ENCODE measurements around the gene CHST11.

Gene CHST11

DNA sequence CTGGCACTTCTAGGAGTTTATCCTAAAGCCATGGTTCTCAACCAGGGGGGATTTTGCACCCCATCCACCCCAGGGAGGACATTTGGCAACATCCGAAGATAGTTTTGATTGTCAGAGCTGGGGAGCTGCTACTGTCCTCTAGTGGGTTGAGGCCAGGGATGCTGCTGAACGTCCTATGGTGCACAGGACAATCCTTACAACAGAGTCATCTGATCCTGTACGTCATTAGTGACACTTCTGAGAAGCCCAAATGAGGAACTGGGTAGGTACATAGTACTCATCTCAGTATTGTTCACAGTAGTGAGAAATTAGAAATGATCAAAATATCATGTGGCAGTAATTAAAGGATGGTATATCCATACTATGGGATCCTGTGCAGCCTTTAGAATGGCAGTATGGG, 185.1 kb downstream of the CHST11 start:
- H3K36me3 ChIP-seq (ENCODE audit: control insufficient read depth in 2 of 2, insufficient read depth in 2 of 2, low read length in 2 of 2), result no peaks in the 10 kb centered on the region
- H3K9ac ChIP-seq (ENCODE audit: low read depth in 1 of 2, low read length in 2 of 2), result no peak overlapping the region
- H3K4me3 ChIP-seq (ENCODE audit: low read length in 2 of 2), result no peak overlapping the region
- H3K27me3 ChIP-seq (ENCODE audit: control insufficient read depth in 2 of 2, insufficient read depth in 2 of 2, low read length in 2 of 2), result no peaks in the 10 kb centered on the region
- peaks cover 0 to 4% of the 10 kb centered on the region in 2 donors for H3K4me1 ChIP-seq (ENCODE audit: control insufficient read depth in 2 of 2, insufficient read depth in 2 of 2, low read length in 2 of 2)
- no peaks in the 10 kb centered on the region for H3K9me3 ChIP-seq (ENCODE audit: control insufficient read depth in 2 of 2, low read length in 2 of 2)
- H3K27ac ChIP-seq (ENCODE audit: low read depth in 2 of 2, low read length in 2 of 2), result no peak overlapping the region

GRCh38 chr12:104643093-104643818, 186.5 kb downstream of the CHST11 start:
- no peaks in the 10 kb centered on the region for H3K9me3 ChIP-seq (ENCODE audit: control insufficient read depth in 2 of 2, low read length in 2 of 2)
- no peaks in the 10 kb centered on the region for H3K27me3 ChIP-seq (ENCODE audit: control insufficient read depth in 2 of 2, insufficient read depth in 2 of 2, low read length in 2 of 2)
- H3K4me1 ChIP-seq (ENCODE audit: control insufficient read depth in 2 of 2, insufficient read depth in 2 of 2, low read length in 2 of 2), result peaks cover 0 to 4% of the 10 kb centered on the region in 2 donors
- H3K9ac ChIP-seq (ENCODE audit: low read depth in 1 of 2, low read length in 2 of 2), result no peak overlapping the region
- H3K27ac ChIP-seq (ENCODE audit: low read depth in 2 of 2, low read length in 2 of 2), result peak overlapping the region; percentile 61 to 66
- H3K36me3 ChIP-seq (ENCODE audit: control insufficient read depth in 2 of 2, insufficient read depth in 2 of 2, low read length in 2 of 2), result no peaks in the 10 kb centered on the region
- no peak overlapping the region for H3K4me3 ChIP-seq (ENCODE audit: low read length in 2 of 2)

DNA sequence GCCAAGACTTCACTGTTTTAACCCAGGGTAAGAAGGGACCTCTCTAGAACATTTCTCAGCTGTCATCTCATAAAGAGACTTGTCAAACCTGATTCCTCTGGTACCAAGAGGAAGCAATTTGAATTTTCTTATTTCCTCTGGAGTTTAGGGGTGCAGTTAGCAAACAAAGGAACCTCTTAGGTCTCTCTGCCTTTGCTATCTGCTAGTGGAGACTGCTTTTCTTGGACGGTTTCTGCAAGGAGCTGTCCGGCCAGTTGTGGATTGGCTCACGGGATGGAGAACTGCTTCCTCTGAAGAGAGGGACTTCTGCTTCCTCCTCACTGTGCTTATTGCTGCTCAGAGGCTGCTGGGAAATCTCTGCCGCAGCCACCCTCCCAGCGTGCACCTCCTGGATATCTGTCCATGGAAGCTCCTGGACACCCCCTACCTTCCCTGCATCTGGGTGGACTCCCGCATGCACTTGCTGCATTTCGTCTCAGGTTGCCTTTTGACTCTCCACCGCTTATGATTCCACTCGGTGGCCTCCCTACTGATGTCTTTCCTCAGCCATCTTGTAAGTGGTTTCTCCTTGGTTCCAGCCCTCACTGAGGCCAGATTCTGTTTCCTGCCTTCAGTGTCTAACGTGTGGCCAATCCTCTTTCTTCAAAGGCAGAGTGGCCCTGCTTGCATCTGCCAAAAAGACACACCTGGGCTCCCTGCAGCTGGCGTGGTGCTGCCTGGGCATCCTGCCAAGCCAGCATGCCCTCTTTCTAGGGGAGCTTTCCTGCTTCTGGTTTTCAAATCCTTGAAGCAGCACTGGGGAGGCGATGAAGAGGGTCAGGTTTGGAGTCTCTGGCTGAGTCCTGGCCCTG, 187.3 kb downstream of the CHST11 start:
- Histone ChIP-seq H3K4me1 (ENCODE audit: control insufficient read depth in 2 of 2, insufficient read depth in 2 of 2, low read length in 2 of 2) (peaks cover 0 to 4% of the 10 kb centered on the region in 2 donors), H3K9ac (ENCODE audit: low read depth in 1 of 2, low read length in 2 of 2) (no peak overlapping the region), H3K27me3 (ENCODE audit: control insufficient read depth in 2 of 2, insufficient read depth in 2 of 2, low read length in 2 of 2) (no peaks in the 10 kb centered on the region), H3K27ac (ENCODE audit: low read depth in 2 of 2, low read length in 2 of 2) (peak overlapping the region; percentile 61 to 66), H3K9me3 (ENCODE audit: control insufficient read depth in 2 of 2, low read length in 2 of 2) (no peaks in the 10 kb centered on the region), H3K4me3 (ENCODE audit: low read length in 2 of 2) (no peak overlapping the region), H3K36me3 (ENCODE audit: control insufficient read depth in 2 of 2, insufficient read depth in 2 of 2, low read length in 2 of 2) (no peaks in the 10 kb centered on the region)

- Histone ChIP-seq H3K9me3 (ENCODE audit: control insufficient read depth in 2 of 2, low read length in 2 of 2) (no peaks in the 10 kb centered on the region), H3K9ac (ENCODE audit: low read depth in 1 of 2, low read length in 2 of 2) (no peak overlapping the region), H3K36me3 (ENCODE audit: control insufficient read depth in 2 of 2, insufficient read depth in 2 of 2, low read length in 2 of 2) (no peaks in the 10 kb centered on the region), H3K27me3 (ENCODE audit: control insufficient read depth in 2 of 2, insufficient read depth in 2 of 2, low read length in 2 of 2) (no peaks in the 10 kb centered on the region), H3K27ac (ENCODE audit: low read depth in 2 of 2, low read length in 2 of 2) (no peak overlapping the region), H3K4me3 (ENCODE audit: low read length in 2 of 2) (no peak overlapping the region), H3K4me1 (ENCODE audit: control insufficient read depth in 2 of 2, insufficient read depth in 2 of 2, low read length in 2 of 2) (peaks cover 3 to 4% of the 10 kb centered on the region in 2 donors)
Observed at GRCh38 chr12:104648756-104649155, 192.0 kb downstream of the CHST11 start.

GRCh38 chr12:104649217-104649824, 192.6 kb downstream of the CHST11 start:
- H3K4me3 ChIP-seq (ENCODE audit: low read length in 2 of 2), result no peak overlapping the region
- no peak overlapping the region for H3K9ac ChIP-seq (ENCODE audit: low read depth in 1 of 2, low read length in 2 of 2)
- H3K27me3 ChIP-seq (ENCODE audit: control insufficient read depth in 2 of 2, insufficient read depth in 2 of 2, low read length in 2 of 2), result no peaks in the 10 kb centered on the region
- H3K36me3 ChIP-seq (ENCODE audit: control insufficient read depth in 2 of 2, insufficient read depth in 2 of 2, low read length in 2 of 2), result no peaks in the 10 kb centered on the region
- no peak overlapping the region for H3K27ac ChIP-seq (ENCODE audit: low read depth in 2 of 2, low read length in 2 of 2)
- H3K4me1 ChIP-seq (ENCODE audit: control insufficient read depth in 2 of 2, insufficient read depth in 2 of 2, low read length in 2 of 2), result peaks cover 0 to 3% of the 10 kb centered on the region in 2 donors
- no peaks in the 10 kb centered on the region for H3K9me3 ChIP-seq (ENCODE audit: control insufficient read depth in 2 of 2, low read length in 2 of 2)

GRCh38 chr12:104649921-104650320, 193.2 kb downstream of the CHST11 start:
- H3K4me3 ChIP-seq (ENCODE audit: low read length in 2 of 2), result no peak overlapping the region
- H3K9me3 ChIP-seq (ENCODE audit: control insufficient read depth in 2 of 2, low read length in 2 of 2), result no peaks in the 10 kb centered on the region
- H3K27me3 ChIP-seq (ENCODE audit: control insufficient read depth in 2 of 2, insufficient read depth in 2 of 2, low read length in 2 of 2), result no peaks in the 10 kb centered on the region
- H3K9ac ChIP-seq (ENCODE audit: low read depth in 1 of 2, low read length in 2 of 2), result no peak overlapping the region
- H3K27ac ChIP-seq (ENCODE audit: low read depth in 2 of 2, low read length in 2 of 2), result no peak overlapping the region
- H3K36me3 ChIP-seq (ENCODE audit: control insufficient read depth in 2 of 2, insufficient read depth in 2 of 2, low read length in 2 of 2), result no peaks in the 10 kb centered on the region
- peaks cover 0 to 3% of the 10 kb centered on the region in 2 donors for H3K4me1 ChIP-seq (ENCODE audit: control insufficient read depth in 2 of 2, insufficient read depth in 2 of 2, low read length in 2 of 2)

DNA sequence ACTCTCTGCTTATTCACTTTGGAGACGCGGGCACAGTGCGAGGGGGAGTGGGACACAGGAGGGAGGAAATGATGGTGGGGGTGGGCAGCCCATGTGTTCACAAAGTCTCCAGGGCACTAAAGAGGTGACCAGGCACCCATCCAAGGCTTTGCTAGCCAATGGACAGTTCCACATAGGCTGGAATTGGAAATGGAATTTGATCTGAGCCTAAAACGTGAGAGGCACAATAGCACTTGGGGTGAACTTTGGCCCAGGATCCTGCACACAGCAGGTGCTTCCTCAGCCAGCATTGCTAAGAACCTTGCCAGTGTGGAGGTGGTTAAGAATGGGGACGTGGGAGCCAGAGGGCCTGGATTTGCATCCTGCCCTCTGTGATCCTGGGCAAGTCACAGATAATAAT, 193.8 kb downstream of the CHST11 start:
- H3K27me3 ChIP-seq (ENCODE audit: control insufficient read depth in 2 of 2, insufficient read depth in 2 of 2, low read length in 2 of 2), result no peaks in the 10 kb centered on the region
- no peak overlapping the region for H3K4me3 ChIP-seq (ENCODE audit: low read length in 2 of 2)
- H3K27ac ChIP-seq (ENCODE audit: low read depth in 2 of 2, low read length in 2 of 2), result no peak overlapping the region
- no peak overlapping the region for H3K9ac ChIP-seq (ENCODE audit: low read depth in 1 of 2, low read length in 2 of 2)
- no peaks in the 10 kb centered on the region for H3K9me3 ChIP-seq (ENCODE audit: control insufficient read depth in 2 of 2, low read length in 2 of 2)
- peaks cover 0 to 3% of the 10 kb centered on the region in 2 donors for H3K4me1 ChIP-seq (ENCODE audit: control insufficient read depth in 2 of 2, insufficient read depth in 2 of 2, low read length in 2 of 2)
- H3K36me3 ChIP-seq (ENCODE audit: control insufficient read depth in 2 of 2, insufficient read depth in 2 of 2, low read length in 2 of 2), result no peaks in the 10 kb centered on the region

DNA sequence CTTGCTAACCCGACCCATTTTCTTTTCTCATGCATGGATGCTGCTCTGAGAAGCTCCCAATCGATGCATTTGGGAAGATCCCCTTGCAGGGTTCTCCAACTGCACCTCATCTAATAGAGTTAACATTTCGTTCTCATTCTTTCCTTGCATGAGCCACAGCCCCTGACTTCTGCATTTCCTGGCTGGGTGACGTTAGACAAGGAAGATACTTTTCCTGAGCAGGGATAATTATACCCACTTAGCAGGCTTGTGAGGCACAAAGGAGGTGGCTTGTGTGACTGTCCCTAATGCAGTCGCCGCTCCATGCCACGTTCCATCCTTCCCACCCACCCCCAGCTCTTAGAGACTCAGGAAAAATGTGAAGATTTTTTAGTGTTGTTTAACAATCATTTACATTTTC, 195.1 kb downstream of the CHST11 start:
- H3K9ac ChIP-seq (ENCODE audit: low read depth in 1 of 2, low read length in 2 of 2), result no peak overlapping the region
- H3K4me3 ChIP-seq (ENCODE audit: low read length in 2 of 2), result no peak overlapping the region
- H3K36me3 ChIP-seq (ENCODE audit: control insufficient read depth in 2 of 2, insufficient read depth in 2 of 2, low read length in 2 of 2), result no peaks in the 10 kb centered on the region
- peaks cover 0 to 3% of the 10 kb centered on the region in 2 donors for H3K4me1 ChIP-seq (ENCODE audit: control insufficient read depth in 2 of 2, insufficient read depth in 2 of 2, low read length in 2 of 2)
- no peaks in the 10 kb centered on the region for H3K27me3 ChIP-seq (ENCODE audit: control insufficient read depth in 2 of 2, insufficient read depth in 2 of 2, low read length in 2 of 2)
- no peaks in the 10 kb centered on the region for H3K9me3 ChIP-seq (ENCODE audit: control insufficient read depth in 2 of 2, low read length in 2 of 2)
- H3K27ac ChIP-seq (ENCODE audit: low read depth in 2 of 2, low read length in 2 of 2), result no peak overlapping the region

DNA sequence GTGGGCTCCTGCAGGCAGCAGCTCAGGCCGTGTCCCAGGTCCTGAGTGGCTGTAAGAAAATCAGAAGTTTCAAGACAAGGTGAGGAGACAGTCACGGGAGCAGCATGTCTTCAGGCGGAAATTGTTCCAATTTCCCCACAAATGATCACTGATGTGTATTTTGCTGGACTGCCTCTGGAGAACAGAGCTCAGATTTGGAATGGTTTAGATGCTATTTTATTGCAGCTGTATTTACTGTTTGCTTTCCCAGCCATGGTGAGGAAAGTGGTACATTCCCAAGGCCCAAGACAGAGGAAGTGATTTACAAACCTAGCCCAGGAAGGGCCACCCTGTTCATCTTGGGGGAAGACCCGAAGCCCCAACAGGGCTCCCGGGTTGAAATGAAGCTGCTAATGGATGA, 195.6 kb downstream of the CHST11 start:
- Histone ChIP-seq H3K4me1 (ENCODE audit: control insufficient read depth in 2 of 2, insufficient read depth in 2 of 2, low read length in 2 of 2) (peaks cover 0 to 3% of the 10 kb centered on the region in 2 donors), H3K4me3 (ENCODE audit: low read length in 2 of 2) (no peak overlapping the region), H3K36me3 (ENCODE audit: control insufficient read depth in 2 of 2, insufficient read depth in 2 of 2, low read length in 2 of 2) (no peaks in the 10 kb centered on the region), H3K27ac (ENCODE audit: low read depth in 2 of 2, low read length in 2 of 2) (no peak overlapping the region), H3K9me3 (ENCODE audit: control insufficient read depth in 2 of 2, low read length in 2 of 2) (no peaks in the 10 kb centered on the region), H3K9ac (ENCODE audit: low read depth in 1 of 2, low read length in 2 of 2) (no peak overlapping the region), H3K27me3 (ENCODE audit: control insufficient read depth in 2 of 2, insufficient read depth in 2 of 2, low read length in 2 of 2) (no peaks in the 10 kb centered on the region)

DNA sequence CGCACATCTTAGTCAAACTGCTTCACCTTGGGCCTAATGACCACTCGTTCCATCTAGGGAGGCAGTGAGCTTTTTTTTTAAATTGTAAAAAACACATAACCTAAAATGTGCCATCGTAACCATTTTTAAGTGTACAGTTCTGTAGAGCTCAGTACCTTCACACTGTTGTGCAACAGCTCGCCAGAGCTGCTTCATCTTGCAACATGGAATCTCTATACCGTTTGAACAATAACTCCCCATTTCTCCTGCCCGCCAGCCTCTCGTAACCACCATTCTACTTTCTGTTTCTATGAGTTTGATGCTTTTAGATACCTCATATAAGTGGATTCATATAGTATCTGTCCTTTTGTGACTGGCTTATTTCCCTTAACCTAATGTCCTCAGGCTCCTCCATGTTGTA, 196.2 kb downstream of the CHST11 start:
- H3K27ac ChIP-seq (ENCODE audit: low read depth in 2 of 2, low read length in 2 of 2), result no peak overlapping the region
- H3K27me3 ChIP-seq (ENCODE audit: control insufficient read depth in 2 of 2, insufficient read depth in 2 of 2, low read length in 2 of 2), result no peaks in the 10 kb centered on the region
- peaks cover 0 to 3% of the 10 kb centered on the region in 2 donors for H3K4me1 ChIP-seq (ENCODE audit: control insufficient read depth in 2 of 2, insufficient read depth in 2 of 2, low read length in 2 of 2)
- H3K9ac ChIP-seq (ENCODE audit: low read depth in 1 of 2, low read length in 2 of 2), result no peak overlapping the region
- no peaks in the 10 kb centered on the region for H3K36me3 ChIP-seq (ENCODE audit: control insufficient read depth in 2 of 2, insufficient read depth in 2 of 2, low read length in 2 of 2)
- H3K4me3 ChIP-seq (ENCODE audit: low read length in 2 of 2), result no peak overlapping the region
- H3K9me3 ChIP-seq (ENCODE audit: control insufficient read depth in 2 of 2, low read length in 2 of 2), result no peaks in the 10 kb centered on the region
